ENCODE measurements around the gene IGSF21.

IGSF21 gene

GRCh38 chr1:18373151-18373550 is 265.6 kb downstream of the IGSF21 start:
- DNase-seq, result no peak
- TF ChIP-seq POLR2A (IDR thresholded peaks at IDR 0.05; ENCODE audit: low read length), result no peak
- TF ChIP-seq GATA1 (IDR thresholded peaks at IDR 0.05; ENCODE audit: low read depth, low read length), result no peak

- peak in 1 of 2 experiments; percentile 41 for DNase-seq
- TF ChIP-seq POLR2A (IDR thresholded peaks at IDR 0.05; ENCODE audit: low read length) (no peak), GATA1 (IDR thresholded peaks at IDR 0.05; ENCODE audit: low read depth, low read length) (no peak)
Measured at GRCh38 chr1:18373882-18374493, 266.4 kb downstream of the IGSF21 start.

GRCh38 chr1:18376661-18377060 is 269.1 kb downstream of the IGSF21 start:
- DNase-seq, result no peak
- no peak for TF ChIP-seq POLR2A (IDR thresholded peaks at IDR 0.05; ENCODE audit: low read length)
- TF ChIP-seq GATA1 (IDR thresholded peaks at IDR 0.05; ENCODE audit: low read depth, low read length), result no peak

- DNase-seq, result no peak
- TF ChIP-seq GATA1 (IDR thresholded peaks at IDR 0.05; ENCODE audit: low read depth, low read length) (no peak), POLR2A (IDR thresholded peaks at IDR 0.05; ENCODE audit: low read length) (no peak)
Measured at GRCh38 chr1:18380288-18380687, 272.7 kb downstream of the IGSF21 start.

- TF ChIP-seq GATA1 (IDR thresholded peaks at IDR 0.05; ENCODE audit: low read depth, low read length), result no peak
- no peak for TF ChIP-seq POLR2A (IDR thresholded peaks at IDR 0.05; ENCODE audit: low read length)
- no peak for DNase-seq
Measured at GRCh38 chr1:18384059-18384458, 276.5 kb downstream of the IGSF21 start.

- DNase-seq, result no peak
- TF ChIP-seq GATA1 (IDR thresholded peaks at IDR 0.05; ENCODE audit: low read depth, low read length) (no peak), POLR2A (IDR thresholded peaks at IDR 0.05; ENCODE audit: low read length) (no peak)
Measured at GRCh38 chr1:18384471-18384870, 276.9 kb downstream of the IGSF21 start.

- no peak for TF ChIP-seq GATA1 (IDR thresholded peaks at IDR 0.05; ENCODE audit: low read depth, low read length)
- no peak for TF ChIP-seq POLR2A (IDR thresholded peaks at IDR 0.05; ENCODE audit: low read length)
- DNase-seq, result no peak
Measured at GRCh38 chr1:18385239-18385790, 277.7 kb downstream of the IGSF21 start.

- no peak for DNase-seq
- no peak for TF ChIP-seq GATA1 (IDR thresholded peaks at IDR 0.05; ENCODE audit: low read depth, low read length)
- TF ChIP-seq POLR2A (IDR thresholded peaks at IDR 0.05; ENCODE audit: low read length), result no peak
Measured at GRCh38 chr1:18386591-18386990, 279.0 kb downstream of the IGSF21 start.

- TF ChIP-seq GATA1 (IDR thresholded peaks at IDR 0.05; ENCODE audit: low read depth, low read length) (no peak), POLR2A (IDR thresholded peaks at IDR 0.05; ENCODE audit: low read length) (no peak)
Measured at GRCh38 chr1:18387307-18387706, 279.7 kb downstream of the IGSF21 start.

GRCh38 chr1:18390953-18391352 is 283.4 kb downstream of the IGSF21 start:
- no peak for DNase-seq

More at GRCh38 chr1:18387307-18387706, 279.7 kb downstream of the IGSF21 start:
- DNase-seq, result no peak

GRCh38 chr1:18394563-18395156 is 287.1 kb downstream of the IGSF21 start:
- no peak for TF ChIP-seq GATA1 (IDR thresholded peaks at IDR 0.05; ENCODE audit: low read depth, low read length)
- TF ChIP-seq POLR2A (IDR thresholded peaks at IDR 0.05; ENCODE audit: low read length), result no peak
- DNase-seq, result no peak

More at GRCh38 chr1:18390953-18391352, 283.4 kb downstream of the IGSF21 start:
- TF ChIP-seq GATA1 (IDR thresholded peaks at IDR 0.05; ENCODE audit: low read depth, low read length), result no peak
- TF ChIP-seq POLR2A (IDR thresholded peaks at IDR 0.05; ENCODE audit: low read length), result no peak

GRCh38 chr1:18396247-18396980 is 288.8 kb downstream of the IGSF21 start:
- peak in 1 of 2 experiments; percentile 7 for DNase-seq
- no peak for TF ChIP-seq POLR2A (IDR thresholded peaks at IDR 0.05; ENCODE audit: low read length)
- no peak for TF ChIP-seq GATA1 (IDR thresholded peaks at IDR 0.05; ENCODE audit: low read depth, low read length)

GRCh38 chr1:18397641-18398040 is 290.0 kb downstream of the IGSF21 start:
- no peak for TF ChIP-seq GATA1 (IDR thresholded peaks at IDR 0.05; ENCODE audit: low read depth, low read length)
- DNase-seq, result no peak

- TF ChIP-seq POLR2A (IDR thresholded peaks at IDR 0.05; ENCODE audit: low read length) (no peak), GATA1 (IDR thresholded peaks at IDR 0.05; ENCODE audit: low read depth, low read length) (no peak)
- no peak for DNase-seq
Measured at GRCh38 chr1:18398791-18399530, 291.4 kb downstream of the IGSF21 start.
